GM19395 (cell line): Measurements from ENCODE around the gene SYP.
"Not testable (repeated sequence)": the region's sequence is repeated elsewhere in the genome, so short reads cannot be mapped to it uniquely, and the experiment has no call there.

Source experiments
- ATAC-seq: cut with Tn5 transposase; IDR thresholded peaks from one replicate; pipeline ENCODE4 v1.9.1; 2021; ENCODE audit warnings: mild to moderate bottlenecking, moderate library complexity; ENCODE audit not compliant: unreplicated experiment

The SYP gene

DNA sequence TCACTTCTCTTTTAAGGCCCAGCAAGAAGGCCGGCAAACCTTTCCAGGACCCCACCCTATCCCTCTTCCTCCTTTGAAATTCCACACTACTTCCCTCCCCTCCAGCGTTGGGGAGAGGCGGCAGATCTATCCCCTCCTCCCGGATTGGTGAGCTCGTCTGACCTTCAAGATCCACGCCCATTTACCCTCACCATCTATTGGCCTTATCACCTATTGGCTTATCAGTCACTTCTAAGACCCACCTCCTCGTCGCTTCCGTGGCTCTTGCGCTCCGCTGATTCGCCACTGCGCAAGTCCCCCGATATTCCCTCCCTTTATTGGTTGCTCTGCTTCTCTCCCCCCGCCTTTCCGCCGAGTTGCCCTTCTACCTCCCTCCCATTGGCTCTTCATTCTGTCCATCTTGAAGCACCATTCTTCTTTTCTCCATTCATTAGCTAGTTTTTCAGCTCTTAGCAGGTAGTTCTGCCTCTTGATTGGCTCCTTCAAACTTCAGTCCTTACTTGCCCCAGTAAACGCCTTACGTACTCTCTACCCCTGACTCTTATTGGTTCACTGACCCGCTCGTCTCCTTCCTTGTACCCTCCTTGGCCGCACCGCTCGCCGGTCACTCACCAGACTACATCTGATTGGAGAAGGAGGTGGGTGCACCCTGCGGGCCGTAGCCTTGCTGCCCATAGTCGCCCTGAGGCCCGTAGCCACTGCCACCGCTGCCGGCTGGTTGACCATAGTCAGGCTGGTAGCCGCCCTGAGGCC lies 9.0 kb downstream of the SYP start:
- ATAC-seq, result peak; percentile 94

DNA sequence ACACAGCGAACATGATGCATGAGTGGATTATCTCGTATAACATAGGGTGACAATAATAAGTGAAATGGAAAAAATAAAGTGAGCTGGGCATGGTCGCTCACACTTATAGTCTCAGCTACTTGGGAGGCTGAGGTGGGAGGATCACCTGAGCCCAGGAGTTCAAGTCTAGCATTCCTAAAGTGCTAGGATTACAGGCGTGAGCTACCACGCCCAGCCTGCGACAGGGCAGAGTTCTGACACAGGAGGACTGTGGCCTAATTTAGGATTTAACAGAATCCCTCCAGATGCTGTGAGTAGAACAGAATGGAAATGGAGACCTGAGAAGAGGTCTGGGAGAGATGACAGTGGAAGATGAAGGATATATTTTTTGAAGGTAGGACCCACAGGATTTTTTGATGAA lies 10.4 kb downstream of the SYP start:
- ATAC-seq, result no peak

GRCh38 chrX:49188468-49189076 lies 11.4 kb downstream of the SYP start:
- no peak for ATAC-seq

- ATAC-seq, result no peak
Measured at GRCh38 chrX:49187526-49187925, 12.5 kb downstream of the SYP start.

DNA sequence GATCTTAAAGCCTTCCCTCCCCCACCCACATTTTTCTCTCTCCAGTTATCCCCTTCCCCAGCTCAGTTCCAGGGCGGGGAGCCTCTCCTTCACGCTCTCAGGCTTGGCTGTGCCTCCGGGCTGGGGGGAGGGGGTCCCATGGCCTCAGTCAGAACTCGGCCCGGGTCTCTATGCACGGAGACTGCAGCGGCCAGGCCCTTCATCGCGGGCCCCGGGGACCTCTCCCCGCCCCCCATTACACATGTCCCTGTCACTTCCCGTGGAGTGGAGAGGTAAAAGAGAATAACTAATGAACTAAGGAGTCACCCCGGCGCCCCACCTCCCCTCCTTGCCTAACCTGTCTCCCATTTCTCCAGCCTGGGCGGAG lies 13.0 kb downstream of the SYP start:
- ATAC-seq, result no peak

DNA sequence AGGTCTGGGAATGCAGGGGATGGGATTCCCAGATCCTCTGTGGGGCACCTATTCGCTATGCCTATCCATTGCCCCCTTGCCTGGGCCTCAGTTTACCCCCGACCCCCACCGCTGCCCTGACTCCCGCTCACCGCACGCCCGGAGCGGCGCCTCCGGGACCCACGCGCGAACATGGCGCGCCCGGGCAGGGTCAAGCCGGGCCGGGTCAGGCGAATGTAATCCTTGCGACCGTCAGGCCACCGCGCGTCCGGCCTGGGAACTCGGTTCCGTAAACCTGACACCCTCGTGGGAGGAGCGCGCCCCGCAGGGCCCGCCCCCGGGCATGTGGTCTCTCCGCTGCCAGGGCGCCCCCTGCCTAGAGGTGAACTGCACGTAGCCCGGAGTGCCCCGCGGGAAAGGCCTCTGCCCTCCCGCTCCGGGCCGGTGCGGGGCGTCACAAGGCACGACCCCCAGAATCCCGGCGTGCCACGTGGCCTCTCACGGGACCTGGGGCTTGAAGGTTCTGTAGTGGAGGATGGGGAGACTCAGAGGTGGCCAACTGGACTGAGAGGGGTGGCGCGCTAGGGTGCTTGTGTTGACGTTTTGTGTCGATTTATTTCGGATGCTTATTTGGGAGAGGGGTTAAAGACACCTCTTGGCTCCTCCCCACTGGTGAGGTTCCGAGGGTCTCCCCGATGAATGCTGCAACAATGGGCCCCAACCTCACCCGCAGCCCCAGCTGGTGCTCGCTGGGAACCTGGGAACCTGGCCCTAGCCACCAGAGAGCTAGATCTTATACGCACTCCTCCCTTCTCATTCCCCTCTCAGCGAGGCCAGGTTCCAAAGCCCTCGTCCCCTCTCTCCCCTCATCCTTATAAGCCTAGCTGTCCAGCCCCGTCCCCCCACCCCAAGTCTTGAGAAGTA lies 13.6 kb downstream of the SYP start, which contains the start of gene PRICKLE3:
PRICKLE3 (minus strand) TSS at position 249 of the 903 bp plus-strand sequence; CDS start at position 173, 76 bp downstream.
- no peak for ATAC-seq

DNA sequence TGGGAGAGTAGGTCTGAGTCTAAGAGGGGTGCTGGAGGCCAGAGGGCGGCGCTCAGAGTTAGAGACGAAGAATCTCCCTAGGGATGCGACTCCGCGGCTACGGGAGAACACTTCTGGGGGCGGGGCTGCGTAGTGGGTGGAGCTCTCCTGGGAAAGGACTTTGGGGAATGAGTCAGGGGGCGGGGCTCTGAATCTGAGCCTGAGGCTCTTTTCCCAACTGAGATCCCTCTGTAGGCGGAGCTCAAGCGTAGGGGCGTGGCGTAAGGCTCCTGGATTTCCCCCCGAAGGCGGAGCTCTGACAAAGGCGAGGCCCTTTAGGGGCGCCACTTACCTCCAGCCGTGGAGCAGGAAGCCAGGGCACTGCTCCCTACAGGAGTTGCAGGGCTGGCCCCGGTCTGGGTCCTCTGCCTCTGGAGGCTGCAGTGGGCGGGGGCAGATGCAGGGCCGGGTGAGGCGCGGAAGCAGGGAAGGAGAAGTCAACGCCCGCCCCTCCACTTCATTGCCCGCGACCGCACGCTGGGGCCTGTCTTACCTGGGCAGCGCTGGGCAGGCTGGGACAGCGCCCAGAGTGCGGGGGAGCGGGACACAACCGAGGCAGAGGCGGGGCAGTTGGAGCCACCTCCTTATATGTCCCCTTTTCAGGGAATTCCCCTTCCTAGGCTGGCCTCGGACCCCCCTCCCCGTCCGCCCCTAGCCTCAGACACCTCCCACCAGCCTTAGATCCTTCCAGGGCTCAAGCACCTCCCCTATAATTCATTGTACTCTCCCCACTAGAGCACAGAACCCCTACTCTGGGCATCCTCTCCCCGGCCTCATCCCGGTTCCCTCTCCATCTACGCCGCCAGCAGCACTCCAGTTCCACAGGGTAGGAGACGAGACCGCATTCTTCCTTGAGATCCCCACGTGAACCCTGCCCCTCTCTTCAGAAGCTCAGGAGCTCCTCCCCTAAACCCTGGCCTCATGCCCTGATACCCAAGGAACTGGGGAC lies 15.4 kb downstream of the SYP start:
- peak; percentile 46 for ATAC-seq

DNA sequence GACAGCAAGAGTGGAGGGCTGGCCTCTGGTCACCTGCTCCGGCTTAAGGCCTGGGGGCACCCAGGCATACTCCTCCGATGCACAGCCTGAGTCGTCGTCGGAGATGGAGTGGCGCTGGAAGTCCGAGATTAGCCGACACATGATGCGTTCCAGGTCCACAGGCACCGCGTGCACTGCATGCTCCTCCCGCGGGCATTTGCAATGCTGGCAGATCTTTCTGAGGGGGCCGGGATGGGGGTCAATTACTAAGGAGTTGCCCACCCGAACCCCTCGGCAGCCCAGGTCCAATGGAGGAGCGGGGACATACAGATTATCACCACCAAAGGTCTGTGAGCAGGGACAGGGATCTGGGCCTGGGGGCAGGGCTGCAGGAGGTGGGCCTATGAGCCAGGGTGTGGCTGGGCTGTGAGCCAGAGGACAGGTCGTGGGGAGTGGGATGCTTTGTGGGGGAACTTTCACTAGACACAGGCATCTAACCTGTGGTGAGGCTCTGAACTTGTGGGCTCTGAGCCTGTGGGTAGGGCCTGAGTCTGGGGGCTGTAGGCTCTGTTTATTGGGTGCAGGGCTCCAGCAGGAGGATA lies 16.2 kb downstream of the SYP start:
- no peak for ATAC-seq

DNA sequence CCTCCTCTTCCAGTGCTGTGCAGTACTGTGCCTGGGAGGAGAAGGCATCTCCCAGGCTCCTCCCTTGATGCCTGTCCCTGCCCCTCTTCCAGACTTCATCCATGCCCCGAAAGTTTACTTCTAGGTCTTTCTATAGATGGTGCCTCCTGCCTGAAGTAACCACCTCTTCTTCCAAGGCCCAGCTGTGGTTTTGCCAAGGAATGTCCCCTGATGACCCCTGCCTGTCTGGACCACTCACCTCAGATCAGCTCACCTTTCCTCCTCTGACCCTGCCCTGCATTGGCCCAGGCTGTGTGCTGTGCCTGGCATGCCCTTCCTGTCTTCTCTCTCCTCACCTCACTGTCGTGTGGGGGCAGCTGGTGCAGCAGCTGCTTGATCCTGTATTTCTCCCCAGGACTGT lies 20.6 kb downstream of the SYP start:
- ATAC-seq, result no peak

GRCh38 chrX:49178537-49178936 lies 21.5 kb downstream of the SYP start:
- ATAC-seq, result no peak

DNA sequence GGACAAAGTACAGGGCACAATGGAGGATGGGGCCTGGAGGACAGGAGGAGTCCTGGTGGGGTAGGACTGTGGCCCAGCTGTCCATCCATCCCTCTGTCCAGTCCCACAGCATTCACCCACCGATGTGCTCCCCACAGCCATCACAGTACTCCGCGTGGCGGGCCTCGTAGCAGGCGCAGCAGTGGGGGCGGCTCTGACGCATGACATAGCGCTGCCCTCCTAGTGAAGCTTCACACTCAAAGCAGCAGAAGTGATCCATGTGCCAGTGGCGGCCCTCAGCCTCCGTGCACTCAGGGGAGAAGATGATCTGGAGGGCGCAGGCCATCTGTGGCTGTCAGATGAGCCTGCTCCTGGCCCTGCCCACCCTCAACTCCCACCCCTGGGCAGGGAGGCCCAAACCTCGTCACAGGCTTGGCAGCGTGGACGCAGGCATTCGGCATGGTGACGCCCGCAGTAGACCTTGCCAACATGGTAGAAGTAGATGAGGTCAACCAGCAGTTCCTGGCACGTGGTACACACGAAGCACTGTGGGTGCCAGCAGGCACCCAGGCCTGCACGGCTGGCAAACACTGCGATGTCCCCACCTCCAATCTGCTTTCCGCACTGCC lies 22.0 kb downstream of the SYP start:
- no peak for ATAC-seq

DNA sequence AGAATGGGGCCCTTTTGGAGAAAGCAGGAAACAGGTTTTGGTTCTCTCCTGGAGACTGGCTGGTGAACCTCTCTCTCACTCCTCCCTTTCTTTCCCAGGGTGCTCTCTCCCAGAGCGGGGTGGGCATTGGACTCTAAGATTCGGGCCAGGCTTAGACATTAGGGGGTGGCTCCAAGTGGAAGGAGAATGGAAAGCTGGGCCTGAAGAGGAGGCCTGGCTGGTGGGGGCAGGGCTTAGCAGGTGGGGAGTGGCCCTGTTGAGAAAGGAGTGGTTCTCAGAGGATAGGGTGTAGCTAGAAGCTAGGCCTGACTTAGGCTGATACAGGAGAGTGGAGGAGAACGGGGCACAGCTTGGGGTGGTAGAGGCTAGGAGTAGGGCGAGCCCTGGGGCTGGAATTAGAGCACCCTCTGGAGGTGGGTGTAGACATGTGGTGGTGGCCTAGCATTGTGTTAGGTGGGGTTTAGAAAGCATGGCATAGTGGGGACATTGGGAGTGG lies 22.6 kb downstream of the SYP start:
- ATAC-seq, result no peak

- ATAC-seq, result no peak
Measured at GRCh38 chrX:49176421-49177326, 23.3 kb downstream of the SYP start.

GRCh38 chrX:49175435-49176274 lies 24.3 kb downstream of the SYP start:
- ATAC-seq, result no peak

GRCh38 chrX:49174723-49175122 lies 25.3 kb downstream of the SYP start:
- ATAC-seq, result no peak

- ATAC-seq, result not testable (repeated sequence)
Measured at GRCh38 chrX:49173544-49173943, 26.4 kb downstream of the SYP start.

GRCh38 chrX:49172280-49172780 lies 27.7 kb downstream of the SYP start:
- peak; percentile 65 for ATAC-seq
